Omental fat pad (tissue), 4 donors: ENCODE measurements around the gene INSIG2. TPM values are rescaled to one million over a fixed set of nuclear protein-coding genes. Genes with fewer than 3 reads are reported as not detected.

Experiments
- ATAC-seq: fragments of 150-250 bp; one replicate; pipeline ENCODE4 v1.9.1; 2016; ENCODE audit warnings: mild to moderate bottlenecking, moderate library complexity; ENCODE audit not compliant: low FRiP score
- DNase-seq: peaks from one replicate; pipeline ENCODE4 v3.0.0-alpha.2; 2019; ENCODE audit warnings: low spot score
- total RNA-seq, 4 donors: library from RNA; depleted of rRNA; stranded (reverse); fragments of >200 nt; gene quantifications; one replicate each; pipeline ENCODE4 v1.1.0, GENCODE V29; 2016
- TF ChIP-seq, protein P1 (sequence below), 3 donors: fragments of 450-650 bp; IDR thresholded peaks; one replicate each; pipeline ENCODE4 v1.5.1; 2016 to 2017; ENCODE audit warnings: antibody characterized with exemption in 3 of 3, mild to moderate bottlenecking in 3 of 3, moderate library complexity in 2 of 3

INSIG2 gene
- total RNA-seq, 4 donors from 2014 or later: 5.3 to 15.9 (median 9.7) TPM

DNA sequence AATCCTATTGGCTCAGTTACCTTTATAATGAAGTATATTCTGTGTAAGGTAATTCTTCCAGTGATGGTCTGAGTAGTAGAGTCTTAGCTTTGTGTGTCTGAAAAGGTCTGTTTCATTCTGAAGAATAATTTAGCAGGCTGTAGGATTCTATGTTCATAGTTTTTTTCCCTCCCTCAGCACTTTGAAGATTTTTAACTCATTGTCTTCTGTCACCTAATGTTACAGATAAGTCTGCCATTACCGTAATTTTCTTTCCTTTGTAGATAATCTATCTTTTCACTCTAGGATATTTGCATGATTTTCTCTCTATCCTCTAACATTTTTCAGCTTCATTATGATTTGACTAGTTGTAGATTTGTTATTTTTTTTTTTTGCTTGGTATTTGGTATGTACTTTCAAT lies 22.7 kb downstream of the INSIG2 start:
- ATAC-seq (no peak), DNase-seq (no peak)
- TF ChIP-seq, protein P1, sequence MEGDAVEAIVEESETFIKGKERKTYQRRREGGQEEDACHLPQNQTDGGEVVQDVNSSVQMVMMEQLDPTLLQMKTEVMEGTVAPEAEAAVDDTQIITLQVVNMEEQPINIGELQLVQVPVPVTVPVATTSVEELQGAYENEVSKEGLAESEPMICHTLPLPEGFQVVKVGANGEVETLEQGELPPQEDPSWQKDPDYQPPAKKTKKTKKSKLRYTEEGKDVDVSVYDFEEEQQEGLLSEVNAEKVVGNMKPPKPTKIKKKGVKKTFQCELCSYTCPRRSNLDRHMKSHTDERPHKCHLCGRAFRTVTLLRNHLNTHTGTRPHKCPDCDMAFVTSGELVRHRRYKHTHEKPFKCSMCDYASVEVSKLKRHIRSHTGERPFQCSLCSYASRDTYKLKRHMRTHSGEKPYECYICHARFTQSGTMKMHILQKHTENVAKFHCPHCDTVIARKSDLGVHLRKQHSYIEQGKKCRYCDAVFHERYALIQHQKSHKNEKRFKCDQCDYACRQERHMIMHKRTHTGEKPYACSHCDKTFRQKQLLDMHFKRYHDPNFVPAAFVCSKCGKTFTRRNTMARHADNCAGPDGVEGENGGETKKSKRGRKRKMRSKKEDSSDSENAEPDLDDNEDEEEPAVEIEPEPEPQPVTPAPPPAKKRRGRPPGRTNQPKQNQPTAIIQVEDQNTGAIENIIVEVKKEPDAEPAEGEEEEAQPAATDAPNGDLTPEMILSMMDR (IDR thresholded peaks at IDR 0.05): no peak

DNA sequence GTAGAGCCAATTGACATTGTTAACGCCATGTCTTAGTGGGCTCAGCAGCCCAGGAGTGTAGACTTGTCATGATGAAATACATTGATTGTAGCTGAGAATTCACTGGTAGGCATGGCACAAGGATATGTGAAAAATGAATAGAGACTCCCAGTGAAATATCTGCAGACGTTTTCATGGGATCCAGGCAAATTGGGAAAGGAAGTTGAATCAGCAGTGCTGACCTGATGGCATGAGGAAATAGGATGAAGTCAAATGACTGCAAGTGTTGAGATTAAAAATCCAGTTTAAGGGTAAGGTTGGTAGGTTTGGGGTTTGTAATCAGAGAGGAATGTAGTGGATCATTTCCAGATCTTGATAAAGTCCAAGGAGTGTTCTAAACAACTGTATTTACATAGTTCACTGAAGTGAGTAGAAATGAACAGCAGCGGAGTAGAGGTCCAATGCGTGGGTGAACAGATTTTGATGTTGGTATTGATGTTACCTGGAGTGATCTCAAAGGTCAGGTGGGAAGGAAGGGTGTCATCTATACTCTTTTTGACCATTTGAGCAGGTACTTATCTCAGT lies 24.6 kb downstream of the INSIG2 start:
- no peak for DNase-seq
- no peak for ATAC-seq
- TF ChIP-seq, protein P1 (IDR thresholded peaks at IDR 0.05): no peak

GRCh38 chr2:118114863-118115262 lies 26.6 kb downstream of the INSIG2 start:
- DNase-seq (no peak), ATAC-seq (no peak)
- TF ChIP-seq, protein P1 (IDR thresholded peaks at IDR 0.05): no peak

GRCh38 chr2:118115761-118116160 lies 27.5 kb downstream of the INSIG2 start:
- DNase-seq: no peak
- TF ChIP-seq, protein P1 (IDR thresholded peaks at IDR 0.05): no peak
- ATAC-seq: no peak

DNA sequence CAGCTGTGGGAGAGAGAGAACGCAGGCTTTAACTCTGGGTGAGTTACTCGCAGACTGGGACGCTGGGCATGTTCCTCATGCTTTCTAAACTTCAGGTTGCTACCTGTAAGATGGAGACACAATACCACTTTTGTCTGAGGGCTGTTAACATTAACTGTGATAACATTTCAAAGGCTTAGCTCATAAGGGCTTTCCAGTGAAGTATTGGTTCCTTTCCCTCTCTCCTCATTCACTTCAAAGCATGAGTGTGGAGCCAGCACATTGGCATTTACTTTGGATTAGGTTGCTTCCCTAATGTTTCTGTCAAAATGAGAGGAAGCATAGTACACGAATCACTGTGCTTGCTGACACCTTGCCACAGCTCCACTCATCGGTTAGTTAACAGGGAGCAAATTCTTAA lies 30.2 kb downstream of the INSIG2 start:
- TF ChIP-seq, protein P1 (IDR thresholded peaks at IDR 0.05): no peak
- no peak for DNase-seq
- ATAC-seq: no peak

GRCh38 chr2:118119158-118119727 lies 31.0 kb downstream of the INSIG2 start:
- TF ChIP-seq, protein P1 (IDR thresholded peaks at IDR 0.05): no peak
- DNase-seq: no peak
- no peak for ATAC-seq

DNA sequence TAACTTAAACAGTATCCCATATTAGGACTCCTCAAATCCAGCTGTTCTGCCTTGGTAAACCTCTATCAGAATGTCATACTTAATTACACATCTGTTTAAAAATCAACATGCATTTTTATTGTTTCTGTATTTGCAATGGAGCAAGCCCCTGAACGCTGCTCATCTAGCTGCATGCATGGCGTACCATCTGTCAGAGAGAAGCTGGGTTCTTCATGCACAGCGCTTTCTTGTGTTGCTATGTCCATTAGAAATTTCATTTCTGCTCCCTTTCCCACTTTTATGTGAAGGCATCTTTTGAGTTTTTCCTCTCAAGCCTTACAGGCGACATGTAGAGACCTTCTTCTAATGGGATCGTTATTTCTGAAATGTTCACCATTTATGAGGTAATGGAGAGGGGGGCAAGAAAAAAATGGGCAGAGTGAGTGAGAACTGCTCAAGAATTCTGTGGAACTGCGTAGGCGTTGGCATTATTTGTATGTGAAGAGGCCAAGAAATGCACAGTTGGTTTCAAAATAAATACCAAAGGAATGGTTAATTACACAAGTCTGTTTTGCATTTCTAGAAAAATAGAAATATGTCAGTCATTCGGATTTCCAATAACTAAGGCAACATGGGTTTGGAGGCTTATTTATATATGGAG lies 31.6 kb downstream of the INSIG2 start:
- DNase-seq (no peak), ATAC-seq (no peak)
- TF ChIP-seq, protein P1 (IDR thresholded peaks at IDR 0.05): no peak
